A204.1 (cell line): ENCODE measurements around the gene ATG16L1.
"Not testable (repeated sequence)": the region's sequence is repeated elsewhere in the genome, so short reads cannot be mapped to it uniquely, and the experiment has no call there.

Experiments used
- FAIRE-seq: peaks from 2 replicates; lab custom pipeline; 2012; peaks lifted over from hg19 to GRCh38; lab: Jason Lieb, UNC

ATG16L1 gene

DNA sequence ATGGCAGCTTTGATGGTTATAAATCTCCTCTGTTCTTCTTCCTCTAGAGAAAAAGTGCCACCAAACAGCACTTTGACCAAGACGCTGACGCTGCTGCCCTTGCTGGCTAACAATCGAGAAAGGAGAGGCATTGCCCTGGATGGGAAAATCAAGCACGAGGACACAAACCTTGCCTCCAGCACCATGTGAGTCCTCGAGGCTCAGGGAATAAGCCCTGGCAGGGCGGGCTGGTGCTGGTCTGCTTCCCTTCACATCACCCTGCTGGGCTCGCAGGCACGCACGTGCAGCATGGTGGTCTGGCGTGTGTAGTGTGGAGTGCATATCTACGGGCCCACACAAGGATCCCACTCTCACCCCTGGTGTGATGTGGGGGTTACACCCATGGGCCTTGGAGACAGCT is 83.4 kb downstream of the ATG16L1 start:
- FAIRE-seq: no peak

DNA sequence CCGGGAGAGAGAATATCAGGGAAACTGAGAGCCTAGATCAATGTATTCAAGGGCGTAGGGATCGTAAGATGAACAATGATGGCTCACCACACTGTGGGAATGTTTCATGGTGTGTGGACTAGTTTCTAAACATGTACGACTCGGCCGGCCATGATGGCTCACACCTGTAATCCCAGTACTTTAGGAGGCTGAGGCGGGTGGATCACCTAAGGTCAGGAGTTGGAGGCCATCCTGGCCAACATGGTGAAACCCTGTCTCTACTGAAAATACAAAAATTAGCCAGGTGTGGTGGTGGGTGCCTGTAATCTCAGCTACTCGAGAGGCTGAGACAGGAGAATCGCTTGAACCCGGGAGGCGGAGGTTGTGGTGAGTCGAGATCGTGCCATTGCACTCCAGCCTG is 84.6 kb downstream of the ATG16L1 start:
- FAIRE-seq: not testable (repeated sequence)

DNA sequence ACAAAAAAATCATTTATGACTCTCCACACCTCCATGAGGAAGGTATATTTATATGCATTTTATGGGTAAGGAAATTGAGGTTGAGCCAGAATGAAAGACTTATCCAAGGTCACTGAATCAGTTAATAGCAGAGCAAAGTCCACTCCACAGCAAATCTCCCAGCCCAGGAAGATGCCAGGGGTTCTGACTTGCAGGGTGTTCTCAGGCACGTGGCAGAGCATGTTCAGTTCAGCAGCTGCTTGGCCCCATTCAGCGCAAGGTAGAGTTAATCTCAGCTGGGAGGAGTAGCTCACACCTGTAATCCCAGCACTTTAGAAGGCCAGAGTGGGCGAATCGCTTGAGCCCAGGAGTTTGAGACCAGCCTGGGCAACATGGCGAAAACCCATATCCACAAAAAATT is 85.1 kb downstream of the ATG16L1 start:
- no peak for FAIRE-seq

DNA sequence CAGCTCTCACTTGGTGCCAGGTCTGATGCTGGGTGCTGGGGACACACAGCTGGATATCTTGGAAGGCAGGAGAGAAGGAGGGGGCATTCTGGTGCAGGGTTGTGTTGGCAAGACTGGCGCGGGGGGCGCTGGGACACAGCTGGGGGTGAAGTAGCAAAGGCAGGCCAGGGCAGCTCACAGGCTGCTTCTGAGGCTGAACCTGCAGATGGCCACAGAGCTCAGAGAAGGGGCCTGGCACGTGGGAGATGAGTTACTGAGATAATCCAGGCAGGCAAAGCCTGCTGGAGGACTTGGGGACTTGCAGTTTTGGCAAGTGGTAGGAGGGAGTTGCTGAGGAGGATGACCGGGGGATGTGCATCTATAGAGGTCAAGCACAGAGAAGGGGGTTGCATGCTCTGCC is 86.6 kb downstream of the ATG16L1 start:
- FAIRE-seq: no peak

DNA sequence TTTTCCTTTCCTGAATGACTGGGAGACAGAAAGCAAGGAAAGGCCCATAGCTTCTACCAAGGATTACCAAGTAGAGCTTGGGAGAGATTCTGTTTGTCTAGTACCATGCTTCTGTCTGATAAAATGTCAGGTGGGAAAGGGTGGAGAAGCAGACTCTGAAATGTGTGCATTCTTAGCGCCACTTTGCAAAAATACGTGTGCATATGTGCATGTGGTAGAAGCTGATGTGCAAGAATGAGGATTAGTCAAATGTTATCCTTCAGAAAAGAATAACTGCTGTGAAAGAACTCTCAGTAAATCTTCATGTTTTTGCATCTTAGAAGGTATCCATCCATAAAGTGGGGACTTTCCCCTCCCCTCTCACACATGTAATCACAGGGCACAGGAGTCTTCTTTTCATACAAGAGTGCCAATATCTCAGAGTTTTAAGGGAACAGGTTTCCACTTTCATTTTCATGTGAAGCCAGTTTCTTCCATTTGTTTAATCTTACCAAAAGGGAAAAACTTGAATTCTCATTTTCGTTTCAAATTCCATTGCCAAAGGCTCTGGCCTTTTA is 87.4 kb downstream of the ATG16L1 start:
- FAIRE-seq: no peak

DNA sequence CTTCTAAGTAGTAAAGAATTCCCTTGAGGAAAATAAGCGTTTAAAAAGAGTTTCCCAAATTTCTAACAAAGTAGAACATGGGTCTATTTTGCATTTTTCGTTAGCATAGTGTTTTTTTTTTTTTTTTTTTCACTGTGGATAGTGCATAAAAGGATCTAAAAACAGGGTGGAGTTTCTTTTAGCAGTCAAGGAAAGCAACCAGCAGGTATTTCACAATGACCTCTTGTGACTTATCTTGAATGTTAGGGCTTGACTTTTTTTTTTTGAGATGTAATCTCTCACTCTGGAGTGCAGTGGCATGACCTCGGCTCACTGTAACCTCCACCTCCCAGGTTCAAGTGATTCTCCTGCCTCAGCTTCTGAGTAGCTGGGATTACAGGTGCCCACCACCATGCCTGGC is 88.0 kb downstream of the ATG16L1 start:
- FAIRE-seq: no peak

DNA sequence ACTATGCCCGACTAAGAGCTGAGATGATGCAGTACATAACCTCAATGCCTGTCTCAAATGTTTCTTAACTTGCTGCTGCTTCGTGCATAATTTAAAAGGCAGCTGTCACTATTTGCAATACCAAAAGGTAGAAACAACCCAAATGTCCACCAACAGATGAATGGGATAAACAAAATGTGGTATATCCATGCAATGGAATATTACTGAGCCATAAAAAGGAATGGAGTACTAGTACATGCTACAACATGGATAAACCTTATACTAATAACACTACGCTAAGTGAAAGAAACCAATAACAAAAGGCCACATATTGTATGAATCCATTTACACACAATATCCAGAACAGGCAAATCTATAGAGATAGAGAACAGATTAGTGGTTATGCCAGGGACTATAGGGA is 89.8 kb downstream of the ATG16L1 start:
- FAIRE-seq: no peak

DNA sequence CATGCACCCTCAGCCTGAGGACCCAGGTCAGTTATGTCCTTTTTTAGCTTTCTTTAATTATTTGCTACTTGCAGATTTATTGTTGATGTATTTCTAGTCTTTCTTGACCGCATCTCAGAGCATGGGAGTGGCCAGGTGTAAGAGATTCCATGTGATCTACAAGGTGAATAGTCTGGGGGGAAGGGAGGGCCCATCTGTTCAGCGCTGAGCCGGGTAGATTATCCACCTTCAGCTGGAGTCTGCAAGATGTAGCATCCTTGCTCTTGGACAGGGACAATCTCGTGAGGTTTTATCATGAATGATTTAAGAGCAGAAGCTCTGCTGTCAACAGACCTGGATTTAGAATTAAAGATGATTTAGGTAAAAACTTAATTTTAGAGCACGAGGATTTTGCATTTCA is 90.8 kb downstream of the ATG16L1 start:
- no peak for FAIRE-seq

DNA sequence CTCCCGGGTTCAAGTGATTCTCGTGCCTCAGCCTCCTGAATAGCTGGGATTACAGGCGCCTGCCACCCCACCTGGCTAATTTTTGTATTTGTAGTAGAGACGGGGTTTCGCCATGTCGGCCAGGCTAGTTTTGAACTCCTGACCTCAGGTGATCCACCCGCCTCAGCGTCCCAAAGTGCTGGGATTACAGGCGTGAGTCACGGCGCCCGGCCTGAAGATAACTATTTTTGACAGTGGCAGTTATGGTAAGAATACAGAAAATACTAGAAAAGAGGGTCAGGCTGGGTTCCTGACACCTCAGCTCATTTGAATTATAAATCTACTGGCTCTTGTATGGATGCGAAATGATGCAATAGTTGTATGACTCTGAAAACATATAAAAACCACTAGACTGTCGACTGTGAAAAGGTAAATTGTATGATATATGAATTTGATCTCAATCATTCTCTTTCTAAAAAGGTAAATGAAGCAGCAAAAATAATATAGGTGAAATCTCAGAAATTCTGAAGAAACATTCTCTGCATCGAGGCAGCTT is 91.8 kb downstream of the ATG16L1 start:
- FAIRE-seq: no peak
